CMK (cell line): ENCODE measurements around the gene RAI1.

Experiments
- DNase-seq: peaks from one replicate; pipeline ENCODE4 v3.0.0-alpha.2; 2010; ENCODE audit warnings: low read depth

Gene RAI1

DNA sequence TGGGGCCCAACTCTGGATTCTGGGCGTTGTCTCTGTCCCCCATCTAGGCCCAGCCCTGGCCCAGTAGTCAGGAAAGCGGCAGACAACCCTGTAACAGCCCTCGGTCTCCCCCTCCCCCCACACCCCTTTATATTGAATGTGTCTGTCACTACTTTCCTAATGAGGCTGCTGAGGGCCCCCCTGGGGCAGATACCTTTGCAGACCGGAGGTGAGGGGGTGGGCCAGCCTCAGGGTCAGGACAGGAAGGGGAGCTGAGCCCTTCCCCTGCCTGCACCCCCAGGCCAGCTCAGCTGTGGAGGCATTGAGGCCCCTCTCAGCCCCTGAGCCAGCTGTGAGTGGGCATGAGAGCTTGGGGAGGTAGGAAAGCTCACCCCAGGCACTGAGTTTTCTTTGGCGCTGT lies 17.1 kb downstream of the RAI1 start:
- no peak for DNase-seq

DNA sequence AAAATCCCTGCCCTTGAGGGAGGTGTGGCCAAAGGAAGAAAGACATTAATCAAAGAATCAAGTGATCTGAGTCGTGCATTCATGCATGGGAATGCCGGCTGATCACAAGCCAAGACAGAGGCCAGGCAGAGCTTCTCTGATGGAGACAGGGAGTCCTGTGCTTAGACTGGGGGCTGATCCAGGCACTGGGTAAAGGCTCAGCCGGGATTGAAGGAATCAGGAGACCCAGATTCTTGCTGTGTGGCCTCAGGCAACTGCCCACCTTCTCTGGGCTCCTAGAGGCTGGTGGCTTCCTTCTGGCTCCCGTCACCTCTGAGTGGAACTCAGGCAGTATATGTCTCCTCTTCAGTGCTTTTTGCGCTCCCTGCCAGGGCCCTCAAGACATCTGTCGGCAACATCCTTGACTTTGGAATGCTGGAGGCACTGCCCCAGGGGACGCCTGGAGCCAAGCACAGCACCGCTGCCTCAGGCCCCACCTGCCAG lies 17.7 kb downstream of the RAI1 start:
- no peak for DNase-seq

DNA sequence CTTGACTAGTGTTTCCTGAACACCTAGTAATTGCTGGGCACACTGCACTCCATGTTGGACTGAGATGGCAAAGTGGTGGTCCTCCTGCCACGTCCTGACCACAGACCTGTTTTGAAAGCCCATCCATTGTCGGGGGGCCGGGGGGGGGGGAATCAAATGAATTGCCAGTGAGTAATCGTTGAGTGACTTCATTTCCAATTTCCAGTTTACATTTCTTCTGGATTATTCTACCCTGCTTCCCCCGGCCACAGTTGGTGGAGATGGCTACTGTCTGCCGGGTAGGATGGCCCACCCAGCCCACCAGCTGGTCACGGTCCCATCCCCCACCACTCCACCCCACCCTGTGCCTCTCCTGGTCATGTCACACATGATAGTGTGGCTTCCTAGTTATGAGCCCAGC lies 18.2 kb downstream of the RAI1 start:
- no peak for DNase-seq

DNA sequence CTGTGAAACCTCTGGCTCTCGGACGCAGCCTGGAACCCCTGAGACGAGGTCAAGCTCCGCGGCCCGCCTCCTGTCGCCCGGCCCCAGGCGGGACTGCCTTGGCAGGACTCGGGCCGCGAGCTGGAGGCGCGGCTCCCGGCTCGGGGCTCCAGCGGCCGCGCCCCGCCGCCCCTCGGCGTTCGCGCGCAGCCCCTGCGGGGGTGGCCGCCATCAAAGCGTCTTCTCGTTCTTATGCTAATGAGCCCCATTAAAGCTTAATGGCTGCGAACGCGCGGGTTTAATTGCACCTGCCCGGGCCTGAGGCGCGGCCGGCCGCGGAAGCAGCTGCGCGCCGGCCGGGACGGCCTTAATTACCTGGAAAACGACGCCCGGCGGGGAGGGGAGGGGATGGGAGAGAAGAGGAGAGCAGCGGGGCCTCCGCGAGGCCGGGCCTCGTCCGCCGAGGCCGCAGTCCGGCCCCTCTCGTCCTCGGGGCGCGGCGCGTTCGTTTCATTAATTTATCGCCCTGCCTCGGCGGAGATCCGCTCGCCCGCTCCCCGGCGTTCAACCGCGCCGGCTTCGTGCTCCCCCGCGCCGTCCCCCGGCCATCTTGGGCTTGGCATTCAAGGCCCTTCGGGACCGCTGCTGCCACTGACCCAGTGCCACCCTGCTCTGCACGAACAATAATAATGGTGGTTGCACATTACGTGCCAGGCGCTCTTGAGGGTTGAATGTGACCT lies 19.2 kb downstream of the RAI1 start:
- no peak for DNase-seq

DNA sequence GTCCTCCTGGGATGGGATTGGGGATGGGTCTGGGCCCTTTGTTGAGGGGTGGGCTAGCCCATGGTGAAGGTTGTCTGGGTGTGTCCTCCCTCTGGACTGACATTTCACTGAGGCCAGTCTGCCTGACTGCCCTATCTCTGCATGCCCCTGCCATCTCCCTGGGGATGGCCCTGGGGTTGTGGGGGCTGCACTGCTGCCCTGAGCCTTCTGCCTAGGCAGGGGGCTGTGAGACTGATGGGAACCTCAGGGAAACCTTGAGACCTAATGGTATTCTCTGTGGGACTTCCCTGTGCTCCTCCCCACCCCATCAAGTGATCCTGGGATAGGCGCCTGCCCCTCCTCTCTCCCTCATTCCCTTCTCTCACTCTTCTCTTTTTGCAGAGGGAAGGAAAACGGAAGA lies 19.9 kb downstream of the RAI1 start:
- no peak for DNase-seq

DNA sequence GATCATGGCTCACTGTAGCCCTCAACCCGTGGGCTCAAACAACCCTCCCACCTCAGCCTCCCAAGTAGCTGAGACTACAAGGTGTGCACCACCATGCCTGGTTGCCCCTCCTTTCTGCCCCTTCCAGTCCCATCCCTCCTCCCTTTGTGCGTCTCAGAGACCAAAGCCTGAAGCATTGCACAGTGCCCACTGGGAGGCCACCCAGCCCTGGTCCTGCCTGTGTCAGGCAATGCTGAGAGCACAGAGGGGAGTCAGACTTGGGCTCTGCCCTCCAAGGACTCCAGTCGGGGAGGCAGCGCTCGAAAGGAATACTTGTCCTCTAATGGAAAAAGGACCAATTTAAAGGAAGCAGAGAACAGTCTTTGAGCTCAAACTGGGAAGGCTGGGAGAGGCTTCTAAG lies 20.4 kb downstream of the RAI1 start:
- DNase-seq = no peak

DNA sequence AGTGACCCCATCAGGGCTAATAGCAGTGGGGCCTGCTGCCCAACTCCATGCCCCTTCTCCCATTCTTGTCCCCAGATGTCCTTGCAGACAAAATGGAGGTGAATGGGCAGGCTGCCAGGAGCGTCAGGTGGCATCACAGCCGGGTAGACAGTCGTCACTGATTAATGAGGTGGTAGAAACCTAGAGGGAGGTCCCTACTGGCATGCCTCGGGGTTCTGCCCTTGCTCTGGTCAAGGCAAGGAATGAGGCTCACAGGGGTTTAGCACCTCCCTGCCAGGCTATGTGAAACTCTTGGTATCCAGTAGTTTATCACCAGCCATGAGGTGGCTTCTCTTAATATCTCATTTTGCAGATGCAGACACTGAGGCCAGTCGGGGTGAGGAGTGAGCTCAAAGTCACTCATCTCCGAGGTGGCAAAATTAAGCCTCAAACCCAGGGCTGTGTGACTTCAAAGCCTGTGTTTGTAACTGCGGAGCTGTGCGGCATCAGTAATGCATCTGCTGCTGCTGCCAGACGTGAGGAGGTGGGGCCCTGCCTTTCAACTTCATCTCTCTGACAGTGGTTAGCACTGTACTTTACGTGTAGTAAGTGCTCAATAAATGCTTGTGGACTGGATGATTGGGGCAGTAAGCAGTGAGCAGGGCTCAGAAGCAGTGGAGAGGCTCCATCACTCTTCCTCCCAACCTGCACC lies 21.3 kb downstream of the RAI1 start:
- no peak for DNase-seq

DNA sequence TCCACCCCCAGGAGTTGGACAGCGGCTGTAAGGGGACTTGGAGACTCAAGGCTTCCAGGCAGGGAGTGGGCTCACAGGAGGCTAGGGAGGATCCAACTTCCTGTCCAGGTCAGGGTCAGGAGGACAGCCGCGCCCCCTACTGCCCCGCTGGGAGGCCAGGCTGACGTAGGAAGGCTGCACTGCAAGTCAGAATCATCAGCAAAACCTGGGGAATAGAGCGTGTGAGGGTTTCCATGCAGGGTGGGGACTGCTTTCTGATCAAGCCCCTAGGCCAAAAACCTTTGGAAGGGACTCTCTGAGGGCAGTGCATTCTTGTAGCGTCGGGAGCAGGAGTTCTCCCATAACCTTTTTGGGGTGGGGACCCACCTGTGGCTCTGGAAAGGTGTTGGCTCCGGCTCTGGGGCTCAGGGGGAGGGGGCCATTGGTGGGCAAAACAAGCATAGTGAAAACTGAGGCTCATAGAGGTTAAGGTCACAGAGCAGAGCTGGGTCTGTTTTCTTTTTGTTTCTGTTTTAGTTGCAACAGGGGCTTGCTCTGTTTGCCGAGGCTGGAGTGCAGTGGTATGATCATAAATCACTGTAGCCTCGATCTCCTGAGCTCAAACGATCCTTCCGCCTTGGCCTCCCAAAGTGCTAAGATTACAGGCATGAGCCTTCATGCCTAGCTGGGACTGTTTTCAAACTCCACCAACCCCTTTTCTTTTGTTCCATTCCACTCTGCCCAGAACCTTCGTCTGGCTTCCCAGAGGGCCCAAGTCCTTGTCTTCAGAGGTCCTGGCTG lies 22.1 kb downstream of the RAI1 start:
- no peak for DNase-seq

DNA sequence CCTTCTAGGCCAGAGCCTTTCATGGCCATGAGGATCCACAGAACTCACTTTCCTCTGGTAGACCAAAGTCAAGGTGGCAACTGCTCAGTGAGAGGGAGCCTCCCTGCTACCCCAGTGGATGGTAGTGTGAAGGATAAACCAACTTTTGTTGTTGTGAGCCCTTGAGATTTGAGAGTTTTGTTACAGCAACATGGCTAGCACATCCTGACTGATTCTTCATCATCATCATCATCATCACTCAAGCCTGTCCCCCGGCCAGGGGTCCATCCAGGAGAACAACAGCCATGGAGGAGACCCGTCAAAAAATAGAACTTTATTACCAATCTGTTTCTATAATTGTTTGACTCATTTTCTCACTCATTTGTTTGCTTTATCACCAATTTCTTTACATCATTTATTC lies 23.7 kb downstream of the RAI1 start:
- no peak for DNase-seq

DNA sequence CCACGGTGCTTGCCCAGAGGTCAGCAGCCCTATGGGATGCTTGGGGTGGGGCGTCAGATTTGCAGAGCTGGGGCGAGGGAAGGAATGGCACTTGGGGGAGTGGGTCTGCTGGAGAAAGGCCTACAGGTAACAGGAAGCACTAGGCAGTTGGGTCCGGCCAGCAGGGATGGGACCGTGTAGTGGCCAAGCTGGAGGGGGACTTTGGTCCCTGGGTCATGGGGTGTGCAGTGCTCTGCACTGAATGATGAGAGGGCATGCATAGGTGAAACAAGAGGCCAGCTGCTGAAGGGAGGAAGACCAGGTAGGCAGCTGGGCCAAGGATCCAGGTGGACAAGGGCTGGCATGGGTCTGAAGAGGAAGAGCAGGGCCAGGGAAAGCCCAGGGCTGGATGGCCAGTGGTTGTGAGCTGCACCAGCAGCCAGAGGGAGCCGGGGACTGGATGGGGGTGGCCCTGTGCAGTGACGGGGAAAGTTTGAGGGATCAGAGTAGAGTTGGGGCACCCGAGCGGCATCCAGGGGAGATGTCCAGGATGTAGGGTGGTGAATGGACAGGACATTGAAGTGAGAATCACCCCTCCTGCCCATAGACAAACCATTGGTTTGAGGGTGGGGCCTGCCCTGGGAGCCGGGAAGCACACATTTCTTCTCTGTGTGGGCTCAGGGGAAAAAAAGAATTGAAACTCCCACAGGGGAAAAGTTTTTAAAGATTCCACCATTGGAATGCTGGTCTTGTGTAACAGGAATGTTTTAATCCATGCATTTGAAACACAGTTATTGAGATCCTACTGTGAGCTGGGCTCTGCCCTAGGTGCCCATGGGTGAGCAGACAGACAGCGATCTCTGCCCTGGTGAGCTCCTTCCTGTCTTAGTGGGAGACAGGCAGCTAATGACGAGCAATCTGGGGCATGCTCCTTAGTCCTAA lies 25.1 kb downstream of the RAI1 start:
- DNase-seq = no peak

DNA sequence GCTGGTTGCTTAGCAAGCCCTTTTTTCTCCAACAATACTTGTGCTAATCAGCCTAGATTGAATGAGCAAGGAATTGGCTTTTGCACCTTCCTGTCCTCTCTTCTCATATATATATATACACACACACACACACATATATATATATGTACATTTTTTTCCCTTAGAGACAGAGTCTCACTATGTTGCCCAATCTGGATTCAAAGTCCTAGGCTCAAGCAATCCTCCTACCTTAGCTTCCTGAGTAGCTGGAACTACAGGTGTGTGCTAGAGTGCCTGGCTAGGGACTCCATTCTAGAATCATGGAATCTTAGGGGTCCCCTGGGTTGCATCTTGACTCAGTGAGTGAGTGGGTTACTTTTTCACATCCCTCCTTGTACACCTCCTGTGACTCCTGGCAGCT lies 27.0 kb downstream of the RAI1 start:
- DNase-seq = no peak

DNA sequence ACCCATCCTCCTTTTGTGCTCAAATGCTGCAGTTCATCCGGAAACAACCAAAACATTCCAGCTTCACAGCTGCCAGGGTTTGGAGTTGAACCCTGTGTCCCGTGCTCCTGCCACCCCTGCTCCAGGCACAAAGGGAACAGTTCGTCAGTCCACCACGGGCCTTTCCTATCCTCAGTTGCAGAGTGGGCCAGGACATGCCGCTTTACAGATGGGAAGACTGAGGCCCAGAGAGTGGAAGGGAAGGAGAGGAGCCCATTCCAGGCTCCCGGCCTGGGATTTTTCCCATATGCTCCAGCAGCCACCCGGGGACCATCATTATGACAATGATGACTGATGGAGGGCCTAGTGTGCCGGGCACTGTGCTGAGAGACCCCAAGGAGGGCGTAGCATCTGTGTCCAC lies 27.6 kb downstream of the RAI1 start:
- DNase-seq = no peak

DNA sequence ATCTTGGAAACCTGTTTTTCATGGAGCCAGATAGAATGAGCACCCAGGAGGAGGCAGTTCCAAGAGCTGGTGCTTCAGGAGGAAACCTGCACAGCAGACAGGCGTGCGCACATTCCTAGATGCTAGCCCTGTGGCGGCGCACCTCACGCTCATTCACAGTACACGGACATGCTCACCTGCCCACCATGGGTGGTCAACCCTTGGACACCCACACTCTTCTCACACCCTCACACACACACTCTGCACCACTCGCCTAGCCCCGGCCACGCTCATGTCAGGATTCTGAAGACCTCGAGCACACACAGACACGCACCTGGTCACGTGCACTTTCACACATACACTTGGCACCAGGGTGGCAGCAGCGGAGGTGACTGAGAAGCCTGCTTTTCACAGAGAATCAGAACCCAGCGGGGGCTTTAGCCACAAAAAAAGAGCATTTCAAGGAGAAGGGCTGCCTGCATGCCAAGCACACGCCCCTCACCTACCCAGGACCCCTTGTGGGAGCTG lies 28.6 kb downstream of the RAI1 start:
- DNase-seq = no peak

DNA sequence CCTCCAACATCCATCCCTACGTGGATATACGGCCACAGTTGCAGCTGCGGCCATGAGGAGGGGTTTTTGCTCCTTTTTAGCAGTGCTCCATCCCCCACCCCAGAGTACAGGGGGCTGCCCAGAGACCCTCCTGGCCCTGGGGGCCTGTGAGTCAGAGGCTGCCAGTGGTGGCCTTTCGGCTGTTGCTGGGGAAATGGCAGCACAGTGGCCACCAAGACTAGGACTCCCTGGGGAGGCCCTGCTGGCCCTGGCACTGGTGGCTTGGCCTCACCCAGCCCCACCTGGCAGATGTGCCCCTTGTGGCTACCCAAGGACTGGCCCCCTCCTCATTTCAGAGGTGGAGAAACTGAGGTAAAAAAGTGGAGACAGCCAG lies 29.1 kb downstream of the RAI1 start:
- no peak for DNase-seq

DNA sequence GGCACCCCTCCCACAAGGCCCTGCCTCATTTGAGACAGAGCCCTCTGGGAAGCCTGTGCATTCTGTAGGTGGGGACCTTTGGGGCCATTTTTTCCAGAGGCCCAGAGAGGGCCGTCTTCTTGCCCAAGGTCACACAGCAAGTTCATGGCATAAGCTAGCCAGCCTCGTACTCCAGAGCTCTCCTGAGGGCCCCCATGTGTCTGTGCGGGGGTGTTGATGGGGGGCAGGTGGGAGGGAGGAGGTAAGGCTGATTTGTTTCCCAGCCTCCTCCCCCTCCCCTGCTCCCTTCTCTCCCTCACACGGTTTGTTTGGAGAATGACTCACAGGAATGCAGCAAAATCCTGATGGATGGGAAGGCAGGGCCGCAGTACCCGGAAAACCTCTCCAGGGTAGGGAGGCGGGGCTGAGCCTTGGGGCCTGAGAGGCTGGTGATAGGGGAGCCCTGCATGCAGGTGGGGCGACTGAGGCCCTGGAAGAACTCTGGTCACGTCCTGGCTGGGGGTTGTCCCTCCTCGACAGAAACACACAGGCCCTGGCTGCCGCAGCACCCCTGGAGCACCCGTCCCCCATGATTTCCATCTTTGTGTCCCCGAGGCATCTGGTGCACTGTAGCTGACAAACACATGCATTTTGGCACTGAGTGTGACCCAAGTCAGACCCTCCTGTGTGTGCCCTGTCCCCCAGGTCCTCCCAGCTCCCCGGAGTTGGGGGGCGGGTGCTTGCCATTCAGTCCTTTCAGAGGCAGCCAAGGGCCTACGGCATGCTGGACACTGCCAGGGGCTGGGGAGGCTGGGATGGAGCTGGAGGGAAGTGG lies 29.7 kb downstream of the RAI1 start:
- DNase-seq = no peak

DNA sequence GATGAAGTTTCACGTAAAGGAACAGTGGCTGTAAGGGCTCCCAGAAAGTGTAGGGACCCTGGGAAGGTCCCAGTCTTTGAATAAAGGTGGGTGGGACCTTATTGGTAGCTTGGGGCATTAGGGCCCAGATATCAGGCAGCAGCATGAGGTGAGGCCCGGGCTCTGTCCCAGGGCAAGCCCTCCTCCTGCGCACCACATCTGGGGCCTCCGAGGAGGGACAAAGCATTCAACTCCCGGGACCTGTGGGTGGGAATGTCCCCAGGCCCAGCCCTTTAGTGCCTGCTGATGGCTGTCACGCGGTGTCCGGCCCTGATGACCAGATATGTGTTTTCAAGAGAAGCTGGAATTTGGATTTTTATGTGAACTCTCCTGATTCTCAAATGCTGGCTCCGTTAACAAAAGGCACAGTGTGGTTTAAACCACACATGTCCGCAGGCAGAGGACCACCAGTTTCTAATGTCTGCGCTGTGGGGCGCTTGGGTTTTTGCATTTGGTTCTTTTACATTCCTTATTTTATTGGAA lies 30.4 kb downstream of the RAI1 start:
- no peak for DNase-seq

DNA sequence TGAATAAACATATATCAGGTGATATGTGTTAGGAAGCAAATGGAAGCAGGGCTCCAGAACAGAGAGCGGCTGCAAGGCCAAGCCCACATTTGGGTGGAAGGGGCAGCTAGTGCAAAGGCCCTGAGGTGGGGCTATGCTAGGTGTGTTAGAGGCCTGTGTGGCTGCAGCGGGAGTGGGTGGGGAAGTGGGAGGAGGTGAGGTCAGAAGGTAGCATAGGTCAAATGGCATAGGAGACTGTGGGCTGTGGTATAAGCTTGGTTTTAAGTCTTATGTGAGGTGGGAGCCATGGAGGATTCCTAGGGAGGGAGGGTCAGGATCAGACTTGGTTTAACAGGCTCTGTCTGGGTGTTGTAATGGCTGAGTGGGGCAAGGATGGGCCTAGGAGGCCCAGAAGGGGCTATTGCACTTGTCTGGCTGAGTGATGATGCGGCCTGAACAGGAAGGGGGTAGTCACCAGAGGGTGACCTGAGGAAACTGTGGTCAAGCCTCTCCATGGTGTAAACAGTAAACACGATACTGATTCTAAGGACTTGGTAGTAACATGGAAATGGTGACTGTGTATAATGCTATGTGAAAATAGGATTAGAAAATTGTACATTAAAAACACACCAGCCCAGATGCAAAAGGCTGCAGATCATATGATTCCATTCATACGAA lies 31.1 kb downstream of the RAI1 start:
- peak; percentile 75 for DNase-seq

DNA sequence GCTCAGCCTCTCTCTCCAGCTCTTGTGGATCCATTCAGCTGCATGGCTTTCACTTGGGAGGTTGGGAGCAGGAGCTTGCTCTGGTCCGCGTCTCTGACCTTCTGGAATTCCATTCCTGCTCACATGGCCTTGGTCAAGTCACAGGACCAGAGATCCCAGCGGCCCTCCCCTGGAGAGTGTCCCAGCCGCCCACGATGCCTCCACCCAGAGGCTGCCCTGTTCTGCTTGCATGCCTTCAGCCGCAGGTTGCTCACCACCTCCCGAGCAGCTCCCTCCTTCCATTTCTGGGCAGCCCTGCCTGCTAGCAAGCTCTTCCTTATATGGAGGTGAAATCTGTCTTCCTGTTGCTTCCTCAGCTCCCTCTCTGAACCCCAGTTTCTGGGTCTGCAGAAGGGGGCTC lies 32.6 kb downstream of the RAI1 start:
- no peak for DNase-seq

DNA sequence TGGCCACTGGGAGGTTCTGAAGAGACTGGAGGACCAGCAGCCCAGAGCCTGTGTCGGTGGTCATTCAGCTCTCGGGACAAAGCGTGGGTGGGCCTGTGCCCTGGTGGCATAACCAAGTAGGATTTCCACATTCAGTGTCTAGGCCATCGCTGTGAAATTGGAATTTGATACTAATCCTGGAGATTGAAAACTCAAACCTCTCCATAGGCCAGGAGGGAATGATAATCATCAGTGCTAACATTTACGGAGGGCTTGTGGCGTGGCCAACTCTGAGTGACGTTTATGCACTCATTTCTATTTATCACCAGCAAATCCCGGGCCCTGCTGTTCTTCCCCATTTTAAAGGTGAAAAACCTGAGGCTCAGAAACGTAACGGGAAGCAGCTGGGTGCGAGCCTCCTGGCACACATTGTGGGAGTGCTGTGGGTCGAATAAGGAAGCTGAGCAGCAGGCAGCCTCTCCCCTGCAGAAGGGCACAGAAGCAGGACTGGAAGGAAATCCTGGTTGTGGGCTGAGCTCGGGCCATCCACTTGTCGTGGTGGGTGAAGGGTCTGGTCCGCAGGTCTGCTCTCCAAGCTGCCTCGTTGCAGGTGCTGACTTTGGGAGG lies 33.1 kb downstream of the RAI1 start:
- no peak for DNase-seq

DNA sequence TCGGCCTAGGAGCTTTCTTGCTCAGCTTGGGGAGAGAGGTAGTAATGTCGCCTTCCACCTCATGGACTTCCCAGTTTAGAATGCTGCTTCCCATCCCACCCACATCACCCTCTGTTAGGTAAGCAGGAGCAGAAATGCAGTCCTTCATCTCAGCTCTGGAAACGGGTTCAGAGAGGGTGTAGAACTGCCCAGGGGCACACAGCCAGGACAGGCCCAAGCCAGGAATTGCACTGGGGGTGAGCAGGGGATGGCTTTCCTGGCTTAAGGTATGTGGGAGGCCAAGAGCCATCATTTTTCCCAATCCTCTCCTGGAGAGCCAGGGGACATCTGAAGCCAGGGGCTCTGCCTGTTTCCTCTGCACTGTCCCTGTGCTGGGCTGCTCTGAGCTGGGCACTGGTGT lies 33.6 kb downstream of the RAI1 start:
- DNase-seq = no peak
